Breast epithelium (tissue), 3 donors: ENCODE results near the gene BAAT.
A peak's percentile ranks its signal among the peaks of the same experiment; 100 is the strongest.

ENCODE experiments used
- POLR2A ChIP-seq: fragments of 450-650 bp; IDR thresholded peaks from one replicate; pipeline ENCODE4 v1.6.1; 2016; ENCODE audit warnings: antibody characterized with exemption, mild to moderate bottlenecking, moderate library complexity
- POLR2AphosphoS5 ChIP-seq, 3 donors: sonication (generic); formaldehyde crosslinking; IDR thresholded peaks; one replicate each; pipeline ENCODE4 v1.6.1; 2017; ENCODE audit warnings: antibody characterized with exemption in 3 of 3
- TF ChIP-seq, protein P1 (sequence below), 3 donors: fragments of 450-650 bp; IDR thresholded peaks; one replicate each; pipeline ENCODE4 v1.5.1; 2016 to 2017; ENCODE audit warnings: antibody characterized with exemption in 3 of 3, mild to moderate bottlenecking in 3 of 3, moderate library complexity in 3 of 3

DNA sequence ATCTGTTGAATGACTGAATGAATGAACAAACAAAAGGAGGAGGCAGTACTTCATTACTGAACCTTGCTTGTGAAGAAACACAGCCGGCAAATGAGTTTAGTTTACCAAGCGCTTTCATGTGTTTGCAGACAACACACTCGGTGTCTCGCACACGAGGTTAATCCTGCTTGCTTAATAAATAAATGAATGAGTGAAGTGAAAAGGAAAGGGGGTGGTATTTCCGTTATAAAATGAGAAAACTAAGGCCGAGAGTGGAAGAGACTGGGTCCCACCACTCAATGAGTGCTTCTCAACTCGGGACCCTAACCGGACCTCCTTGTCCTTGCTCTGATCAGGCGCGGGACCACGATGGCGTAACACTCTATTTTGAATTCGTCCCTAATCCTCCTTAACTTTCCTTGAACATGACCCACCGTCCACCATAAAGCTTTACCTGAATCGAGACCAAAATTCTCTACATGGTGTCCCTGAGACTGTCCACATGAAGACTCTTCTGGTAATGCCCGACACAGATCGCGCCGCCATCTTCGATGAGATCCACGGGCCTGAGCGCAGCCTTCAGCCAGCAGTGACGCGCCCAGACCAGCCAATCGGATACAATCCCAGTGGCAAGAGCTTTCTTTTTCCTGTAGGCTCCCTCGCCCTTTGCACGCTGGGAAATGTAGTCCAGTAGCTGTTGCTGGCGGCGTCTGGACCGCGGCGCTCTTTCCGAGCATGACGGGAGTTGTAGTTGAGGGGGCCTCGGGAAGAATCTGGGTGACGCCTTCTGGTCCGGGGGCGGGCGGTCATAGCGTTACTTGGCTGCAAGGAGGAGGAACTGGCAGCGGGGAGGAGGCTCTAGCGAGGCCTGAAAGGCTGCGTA lies 13.5 kb upstream of the BAAT start, which contains the start of the genes MRPL50 and ZNF189:
- TF ChIP-seq POLR2AphosphoS5 (IDR thresholded peaks at IDR 0.05) (peak; percentile 78 to 98 (median 88)), POLR2A (peak; percentile 80)
- TF ChIP-seq, protein P1, sequence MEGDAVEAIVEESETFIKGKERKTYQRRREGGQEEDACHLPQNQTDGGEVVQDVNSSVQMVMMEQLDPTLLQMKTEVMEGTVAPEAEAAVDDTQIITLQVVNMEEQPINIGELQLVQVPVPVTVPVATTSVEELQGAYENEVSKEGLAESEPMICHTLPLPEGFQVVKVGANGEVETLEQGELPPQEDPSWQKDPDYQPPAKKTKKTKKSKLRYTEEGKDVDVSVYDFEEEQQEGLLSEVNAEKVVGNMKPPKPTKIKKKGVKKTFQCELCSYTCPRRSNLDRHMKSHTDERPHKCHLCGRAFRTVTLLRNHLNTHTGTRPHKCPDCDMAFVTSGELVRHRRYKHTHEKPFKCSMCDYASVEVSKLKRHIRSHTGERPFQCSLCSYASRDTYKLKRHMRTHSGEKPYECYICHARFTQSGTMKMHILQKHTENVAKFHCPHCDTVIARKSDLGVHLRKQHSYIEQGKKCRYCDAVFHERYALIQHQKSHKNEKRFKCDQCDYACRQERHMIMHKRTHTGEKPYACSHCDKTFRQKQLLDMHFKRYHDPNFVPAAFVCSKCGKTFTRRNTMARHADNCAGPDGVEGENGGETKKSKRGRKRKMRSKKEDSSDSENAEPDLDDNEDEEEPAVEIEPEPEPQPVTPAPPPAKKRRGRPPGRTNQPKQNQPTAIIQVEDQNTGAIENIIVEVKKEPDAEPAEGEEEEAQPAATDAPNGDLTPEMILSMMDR (IDR thresholded peaks at IDR 0.05): no peak
